Endothelial cell of umbilical vein (primary cell): Measurements from ENCODE around the gene CASP10. TPM values are rescaled to one million over a fixed set of nuclear protein-coding genes. Genes with fewer than 3 reads are reported as not detected.

Source experiments
- BruUV-seq: library from RNA; stranded (reverse); fragments of 400-500 nt; replicated peaks from 2 replicates; lab custom pipeline; 2021; lab: Mats Ljungman, UMichigan
- CTCF ChIA-PET: fragments of 300-600, 350-600 bp; sonication (Branson Sonifier 250); formaldehyde crosslinking; loops from one replicate; lab custom pipeline; 2021; ENCODE audit warnings: antibody characterized with exemption, inconsistent platforms; lab: Charles Lee
- POLR2A ChIA-PET: fragments of 300-600, 350-600 bp; sonication (Branson Sonifier 250); formaldehyde crosslinking; loops from one replicate; lab custom pipeline; 2021; ENCODE audit warnings: antibody characterized with exemption, inconsistent platforms; lab: Charles Lee
- DNase-seq: peaks from one replicate; pipeline ENCODE4 v3.0.0-alpha.2; 2011; ENCODE audit warnings: low read depth, low spot score
- FAIRE-seq: peaks from 2 replicates; lab custom pipeline; 2011; peaks lifted over from hg19 to GRCh38; lab: Jason Lieb, UNC
- H2AFZ ChIP-seq: 2 replicates; pipeline ENCODE4 v1.6.0; 2012; ENCODE audit warnings: low read depth, low read length, control low read depth, inconsistent platforms
- H3K27ac ChIP-seq: 2 replicates; pipeline ENCODE4 v1.5.1; 2011; ENCODE audit warnings: low read depth, mild to moderate bottlenecking, control low read depth, low read length, moderate library complexity; ENCODE audit not compliant: insufficient read depth
- H3K27me3 ChIP-seq, 2 experiments: 2 replicates each; pipeline versions ENCODE4 v1.6.0 to v1.6.1; 2011; ENCODE audit warnings: low read length in 2 of 2, mixed read lengths in 1 of 2; ENCODE audit not compliant: control insufficient read depth in 2 of 2, insufficient read depth in 2 of 2
- H3K36me3 ChIP-seq, 2 experiments: 2 replicates in 1 of 2; 3 replicates in 1 of 2; pipeline ENCODE4 v1.5.1; 2011; ENCODE audit warnings: low read length in 2 of 2, mild to moderate bottlenecking in 1 of 2, moderate library complexity in 1 of 2; ENCODE audit not compliant: control insufficient read depth in 2 of 2, insufficient read depth in 2 of 2; ENCODE audit errors: extremely low read depth in 1 of 2
- H3K4me1 ChIP-seq: 3 replicates; pipeline ENCODE4 v1.5.1; 2011; ENCODE audit warnings: mild to moderate bottlenecking, low read length; ENCODE audit not compliant: control insufficient read depth, insufficient read depth; ENCODE audit errors: extremely low read depth
- H3K4me2 ChIP-seq: 2 replicates; pipeline ENCODE4 v1.6.1; 2011; ENCODE audit warnings: low read length, control low read depth, mixed read lengths; ENCODE audit not compliant: insufficient read depth
- H3K4me3 ChIP-seq, 3 experiments: fragments of 200-600 bp in 1 of 3; sonication (generic), shearing (Covaris generic) in 1 of 3; replicated peaks in 1 of 3; 2 replicates each; pipeline ENCODE4 v1.5.1; 2011 to 2016; ENCODE audit warnings: control low read depth in 3 of 3, low read length in 3 of 3, mild to moderate bottlenecking in 2 of 3, inconsistent platforms in 1 of 3, low read depth in 1 of 3, moderate library complexity in 1 of 3; ENCODE audit not compliant: insufficient read depth in 1 of 3
- H3K79me2 ChIP-seq: 2 replicates; pipeline ENCODE4 v1.6.0; 2012; ENCODE audit warnings: low read length, inconsistent platforms; ENCODE audit not compliant: control insufficient read depth, insufficient read depth
- H3K9ac ChIP-seq: replicated peaks from 2 replicates; pipeline ENCODE3; 2011; ENCODE audit warnings: low read length, control low read depth; ENCODE audit not compliant: insufficient read depth; ENCODE audit errors: extremely low read depth
- H3K9me1 ChIP-seq: replicated peaks from 3 replicates; pipeline ENCODE4 v1.6.0; 2011; ENCODE audit warnings: mild to moderate bottlenecking, low read length; ENCODE audit not compliant: control insufficient read depth, insufficient read depth; ENCODE audit errors: extremely low read depth
- H3K9me3 ChIP-seq: replicated peaks from 2 replicates; pipeline ENCODE4 v1.5.1; 2012; ENCODE audit warnings: low read length, inconsistent platforms; ENCODE audit not compliant: control insufficient read depth, insufficient read depth
- H4K20me1 ChIP-seq: replicated peaks from 2 replicates; pipeline ENCODE3; 2011; ENCODE audit warnings: mild to moderate bottlenecking, low read length; ENCODE audit not compliant: control insufficient read depth, insufficient read depth; ENCODE audit errors: extremely low read depth
- CTCF ChIP-seq, 2 donors: IDR thresholded peaks; 1 replicate in 1 of 2; 2 replicates in 1 of 2; pipeline ENCODE4 v1.5.1; 2011; ENCODE audit warnings: low read length in 2 of 2, mild to moderate bottlenecking in 2 of 2, moderate library complexity in 2 of 2, control low read depth in 1 of 2, inconsistent platforms in 1 of 2, low read depth in 1 of 2; ENCODE audit not compliant: insufficient read depth in 1 of 2; ENCODE audit errors: extremely low read depth in 1 of 2
- FOS ChIP-seq: IDR thresholded peaks from 2 replicates; pipeline ENCODE4 v1.6.1; 2011; ENCODE audit warnings: mild to moderate bottlenecking, low read length, moderate library complexity, borderline replicate concordance; ENCODE audit not compliant: insufficient read depth
- JUN ChIP-seq: IDR thresholded peaks from 2 replicates; pipeline ENCODE4 v1.6.1; 2011; ENCODE audit warnings: borderline replicate concordance, low read depth; ENCODE audit not compliant: insufficient read length, insufficient read depth
- MAX ChIP-seq: IDR thresholded peaks from 2 replicates; pipeline ENCODE4 v1.6.1; 2011; ENCODE audit not compliant: insufficient read depth, insufficient read length
- MYC ChIP-seq: IDR thresholded peaks from one replicate; pipeline ENCODE4 v1.6.1; 2011; ENCODE audit warnings: mild to moderate bottlenecking, low read depth, low read length
- POLR2A ChIP-seq: IDR thresholded peaks from 2 replicates; pipeline ENCODE4 v1.6.1; 2012; ENCODE audit warnings: low read depth, mild to moderate bottlenecking, control low read depth, low read length
- POLR2AphosphoS5 ChIP-seq: IDR thresholded peaks from 2 replicates; pipeline ENCODE4 v1.6.1; 2012; ENCODE audit warnings: low read depth, mild to moderate bottlenecking, control low read depth, low read length, moderate library complexity; ENCODE audit not compliant: insufficient read depth
- dilution Hi-C: fragments of 300-500 bp; cut with MboI; formaldehyde crosslinking; loops from one replicate; pipeline ENCODE4 v1.15.0; 2019; ENCODE audit warnings: low sequenced_read_pairs; ENCODE audit not compliant: extremely low pct_ligation_motif_present
- intact Hi-C: fragments of 100-400 bp; cut with micrococcal nuclease; formaldehyde crosslinking; loops from one replicate; pipeline ENCODE4 v1.10.0; 2022
- polyA plus RNA-seq, 4 experiments: library from polyadenylated mRNA; depleted of rRNA in 3 of 4; stranded (reverse) in 3 of 4; unstranded in 1 of 4; fragments of >200 nt; gene quantifications; 2 replicates each; pipeline versions ENCODE4 v1.2.1 to v1.2.3, GENCODE V29; 2011 to 2012; ENCODE audit warnings: missing spikeins in 1 of 4
- total RNA-seq: library from RNA; stranded (reverse); gene quantifications from 2 replicates; pipeline ENCODE4 v1.2.3, GENCODE V29; 2021

The CASP10 gene
- total and polyA plus RNA-seq, 2 donors (not counting 3 experiments of a cell fraction or from before 2014, with no cell fraction given), result 16.4 to 37.6 TPM

- Histone ChIP-seq H4K20me1 (no peaks in the 10 kb centered on the region), H3K9me1 (no peaks in the 10 kb centered on the region), H2AFZ (no peak overlapping the region), H3K27ac (no peak overlapping the region), H3K27me3 (no peaks in the 10 kb centered on the region), H3K9me3 (no peaks in the 10 kb centered on the region), H3K79me2 (no peaks in the 10 kb centered on the region), H3K4me1 (peaks cover 5% of the 10 kb centered on the region), H3K4me3 (no peak overlapping the region), H3K9ac (no peak overlapping the region), H3K36me3 (no peaks in the 10 kb centered on the region), H3K4me2 (no peak overlapping the region)
- intact Hi-C loops, result loop anchor here (2.0 to 5.0 kb wide), 2 partner anchors 57 to 464 kb away; no protein-coding TSS in a partner anchor
- dilution Hi-C loops, result loop anchor here (25.0 kb wide), 1 partner anchor 264 kb away; no protein-coding TSS in a partner anchor
- TF ChIP-seq CTCF (IDR thresholded peaks at IDR 0.05; ENCODE audit: extremely low read depth in 1 of 2, insufficient read depth in 1 of 2, low read depth in 1 of 2, low read length in 2 of 2), result no peak
- no peak for TF ChIP-seq POLR2A
- no peak for TF ChIP-seq JUN
- TF ChIP-seq POLR2AphosphoS5, result no peak
- no peak for TF ChIP-seq MYC
- TF ChIP-seq FOS, result no peak
- TF ChIP-seq MAX, result no peak
- FAIRE-seq, result no peak
- ChIA-PET CTCF (interaction anchor here (1.0 to 3.4 kb wide), 3 partner anchors 56 to 275 kb away, joined by 3 to 124 read pairs (median 7); no protein-coding TSS in a partner anchor), POLR2A (no interaction called here)
- DNase-seq, result no peak
- BruUV-seq, result no TSS peak
These were observed 6.9 kb upstream of the CASP10 start for GRCh38 chr2:201176081-201176481.
